Activated T-helper 1 cell treated with anti-CD3 and anti-CD28 coated beads, Interleukin-12 subunit alpha, Interleukin-12 subunit beta, Interleukin-2, Interleukin-4 antibody, amounts not matched to agents 30 ng/mL and 10 ng/mL and 1 ng/mL, durations not matched to agents 14 hours and 24 hours and 36 hours (primary cell): ENCODE data around the gene PARD3B. TPM values are rescaled to one million over a fixed set of nuclear protein-coding genes. Genes with fewer than 3 reads are reported as not detected.

Experiments
- DNase-seq: peaks from one replicate; pipeline ENCODE4 v3.0.0; 2021; ENCODE audit warnings: low spot score
- H3K27ac Mint-ChIP-seq: one replicate; pipeline ENCODE4 v1.8.0; 2021; ENCODE audit warnings: mild to moderate bottlenecking, mixed read lengths
- H3K27me3 Mint-ChIP-seq: one replicate; pipeline ENCODE4 v1.8.0; 2022; ENCODE audit warnings: mild to moderate bottlenecking, moderate library complexity, mixed read lengths; ENCODE audit not compliant: insufficient read depth
- H3K36me3 Mint-ChIP-seq: one replicate; pipeline ENCODE4 v1.8.0; 2021; ENCODE audit warnings: low read depth, mixed read lengths
- H3K4me1 Mint-ChIP-seq: one replicate; pipeline ENCODE4 v1.8.0; 2021; ENCODE audit warnings: low read depth, mixed read lengths
- H3K4me3 Mint-ChIP-seq: one replicate; pipeline ENCODE4 v1.8.0; 2021; ENCODE audit warnings: mild to moderate bottlenecking, moderate library complexity, mixed read lengths
- H3K9me3 Mint-ChIP-seq: one replicate; pipeline ENCODE4 v1.8.0; 2021; ENCODE audit warnings: mixed read lengths
- intact Hi-C: fragments of 100-400 bp; cut with micrococcal nuclease; formaldehyde crosslinking; loops from one replicate; pipeline ENCODE4 v1.15.1; 2024
- total RNA-seq: library from RNA; stranded (reverse); gene quantifications from 2 replicates; pipeline ENCODE4 v1.2.3, GENCODE V29; 2022

The PARD3B gene
- total RNA-seq, 1 donor from 2014 or later, result 0.26 TPM

GRCh38 chr2:204899983-204900382, 354.7 kb downstream of the PARD3B start:
- Mint-ChIP-seq H3K4me3 (peak overlapping the region; percentile 65), H3K9me3 (peaks cover 23% of the 10 kb centered on the region), H3K27me3 (no peaks in the 10 kb centered on the region), H3K36me3 (peaks cover 12% of the 10 kb centered on the region), H3K4me1 (peaks cover 45% of the 10 kb centered on the region), H3K27ac (peak overlapping the region; percentile 79)
- DNase-seq, result no peak
- intact Hi-C loops, result loop anchor here (1.0 to 5.0 kb wide), 3 partner anchors 47 to 177 kb away; no protein-coding TSS in a partner anchor

- Mint-ChIP-seq H3K36me3 (peaks cover 12% of the 10 kb centered on the region), H3K27me3 (no peaks in the 10 kb centered on the region), H3K9me3 (peaks cover 23% of the 10 kb centered on the region), H3K4me3 (no peak overlapping the region), H3K27ac (peak overlapping the region; percentile 46), H3K4me1 (peaks cover 50% of the 10 kb centered on the region)
- intact Hi-C loops, result loop anchor here (1.0 to 5.0 kb wide), 3 partner anchors 47 to 177 kb away; no protein-coding TSS in a partner anchor
- DNase-seq, result no peak
Measured at GRCh38 chr2:204900487-204900886, 355.2 kb downstream of the PARD3B start.

- peaks cover 52% of the 10 kb centered on the region for H3K4me1 Mint-ChIP-seq
- intact Hi-C loops, result loop anchor here (1.0 to 5.0 kb wide), 3 partner anchors 46 to 176 kb away; no protein-coding TSS in a partner anchor
- peak overlapping the region; percentile 67 for H3K27ac Mint-ChIP-seq
- no peak for DNase-seq
- peak overlapping the region; percentile 28 for H3K4me3 Mint-ChIP-seq
- H3K9me3 Mint-ChIP-seq, result peaks cover 23% of the 10 kb centered on the region
- peaks cover 12% of the 10 kb centered on the region for H3K36me3 Mint-ChIP-seq
- no peaks in the 10 kb centered on the region for H3K27me3 Mint-ChIP-seq
Measured at GRCh38 chr2:204900910-204901309, 355.6 kb downstream of the PARD3B start.

- Mint-ChIP-seq H3K27ac (peak overlapping the region; percentile 67), H3K36me3 (peaks cover 12% of the 10 kb centered on the region), H3K27me3 (no peaks in the 10 kb centered on the region), H3K4me1 (peaks cover 52% of the 10 kb centered on the region), H3K4me3 (no peak overlapping the region), H3K9me3 (peaks cover 23% of the 10 kb centered on the region)
- no peak for DNase-seq
- intact Hi-C loops, result loop anchor here (5.0 kb wide), 2 partner anchors 46 to 176 kb away; no protein-coding TSS in a partner anchor
Measured at GRCh38 chr2:204901591-204901990, 356.3 kb downstream of the PARD3B start.

GRCh38 chr2:204909791-204910190, 364.5 kb downstream of the PARD3B start:
- H3K27ac Mint-ChIP-seq, result no peak overlapping the region
- H3K4me1 Mint-ChIP-seq, result peaks cover 24% of the 10 kb centered on the region
- peaks cover 4% of the 10 kb centered on the region for H3K9me3 Mint-ChIP-seq
- DNase-seq, result no peak
- no peaks in the 10 kb centered on the region for H3K27me3 Mint-ChIP-seq
- intact Hi-C loops, result no loop called here
- H3K36me3 Mint-ChIP-seq, result peaks cover 7% of the 10 kb centered on the region
- H3K4me3 Mint-ChIP-seq, result no peak overlapping the region

- DNase-seq, result no peak
- Mint-ChIP-seq H3K27me3 (peaks cover 6% of the 10 kb centered on the region), H3K27ac (no peak overlapping the region), H3K36me3 (peaks cover 11% of the 10 kb centered on the region), H3K9me3 (peaks cover 4% of the 10 kb centered on the region), H3K4me3 (no peak overlapping the region), H3K4me1 (peaks cover 7% of the 10 kb centered on the region)
- intact Hi-C loops, result no loop called here
Measured at GRCh38 chr2:204913312-204913711, 368.0 kb downstream of the PARD3B start.

GRCh38 chr2:204913854-204914464, 368.7 kb downstream of the PARD3B start:
- intact Hi-C loops, result no loop called here
- peaks cover 7% of the 10 kb centered on the region for H3K4me1 Mint-ChIP-seq
- H3K4me3 Mint-ChIP-seq, result no peak overlapping the region
- H3K27me3 Mint-ChIP-seq, result peaks cover 6% of the 10 kb centered on the region
- DNase-seq, result no peak
- no peak overlapping the region for H3K27ac Mint-ChIP-seq
- H3K36me3 Mint-ChIP-seq, result peaks cover 9% of the 10 kb centered on the region
- H3K9me3 Mint-ChIP-seq, result peaks cover 4% of the 10 kb centered on the region

- peaks cover 7% of the 10 kb centered on the region for H3K4me1 Mint-ChIP-seq
- H3K4me3 Mint-ChIP-seq, result no peak overlapping the region
- H3K36me3 Mint-ChIP-seq, result peaks cover 9% of the 10 kb centered on the region
- intact Hi-C loops, result no loop called here
- DNase-seq, result no peak
- H3K27me3 Mint-ChIP-seq, result peaks cover 6% of the 10 kb centered on the region
- H3K9me3 Mint-ChIP-seq, result peaks cover 4% of the 10 kb centered on the region
- no peak overlapping the region for H3K27ac Mint-ChIP-seq
Measured at GRCh38 chr2:204914708-204915107, 369.4 kb downstream of the PARD3B start.

GRCh38 chr2:204917089-204917701, 371.9 kb downstream of the PARD3B start:
- peaks cover 6% of the 10 kb centered on the region for H3K27me3 Mint-ChIP-seq
- H3K27ac Mint-ChIP-seq, result no peak overlapping the region
- intact Hi-C loops, result no loop called here
- H3K9me3 Mint-ChIP-seq, result peaks cover 4% of the 10 kb centered on the region
- peaks cover 7% of the 10 kb centered on the region for H3K4me1 Mint-ChIP-seq
- DNase-seq, result no peak
- no peak overlapping the region for H3K4me3 Mint-ChIP-seq
- peaks cover 9% of the 10 kb centered on the region for H3K36me3 Mint-ChIP-seq

- Mint-ChIP-seq H3K27ac (no peak overlapping the region), H3K4me3 (no peak overlapping the region), H3K27me3 (peaks cover 6% of the 10 kb centered on the region), H3K9me3 (no peaks in the 10 kb centered on the region), H3K4me1 (no peaks in the 10 kb centered on the region), H3K36me3 (peaks cover 5% of the 10 kb centered on the region)
- no peak for DNase-seq
- intact Hi-C loops, result no loop called here
Measured at GRCh38 chr2:204920776-204921175, 375.5 kb downstream of the PARD3B start.

GRCh38 chr2:204923957-204924356, 378.7 kb downstream of the PARD3B start:
- intact Hi-C loops, result no loop called here
- Mint-ChIP-seq H3K36me3 (peaks cover 1% of the 10 kb centered on the region), H3K27ac (no peak overlapping the region), H3K4me1 (no peaks in the 10 kb centered on the region), H3K4me3 (no peak overlapping the region), H3K9me3 (no peaks in the 10 kb centered on the region), H3K27me3 (no peaks in the 10 kb centered on the region)
- no peak for DNase-seq

GRCh38 chr2:204931562-204931961, 386.3 kb downstream of the PARD3B start:
- peaks cover 4% of the 10 kb centered on the region for H3K36me3 Mint-ChIP-seq
- no peak for DNase-seq
- H3K9me3 Mint-ChIP-seq, result no peaks in the 10 kb centered on the region
- no peaks in the 10 kb centered on the region for H3K4me1 Mint-ChIP-seq
- H3K27me3 Mint-ChIP-seq, result no peaks in the 10 kb centered on the region
- no peak overlapping the region for H3K4me3 Mint-ChIP-seq
- intact Hi-C loops, result no loop called here
- no peak overlapping the region for H3K27ac Mint-ChIP-seq

- Mint-ChIP-seq H3K27me3 (no peaks in the 10 kb centered on the region), H3K4me3 (no peak overlapping the region), H3K9me3 (peaks cover 6% of the 10 kb centered on the region), H3K36me3 (peaks cover 7% of the 10 kb centered on the region), H3K4me1 (no peaks in the 10 kb centered on the region), H3K27ac (no peak overlapping the region)
- intact Hi-C loops, result no loop called here
- no peak for DNase-seq
Measured at GRCh38 chr2:204933735-204934374, 388.6 kb downstream of the PARD3B start.
